H1 (cell line): Measurements from ENCODE around the gene CYBRD1. TPM values are rescaled to one million over a fixed set of nuclear protein-coding genes. Genes with fewer than 3 reads are reported as not detected.

Experiments
- CTCF ChIA-PET: fragments of 300-600 bp; sonication (Branson Sonifier 250); formaldehyde crosslinking; loops from one replicate; lab custom pipeline; 2021; ENCODE audit not compliant: partially characterized antibody; lab: Charles Lee
- POLR2A ChIA-PET: fragments of 300-600 bp; sonication (Branson Sonifier 250); formaldehyde crosslinking; loops from one replicate; lab custom pipeline; 2021; ENCODE audit warnings: inconsistent platforms; ENCODE audit not compliant: partially characterized antibody; lab: Charles Lee
- DNase-seq, 2 experiments: peaks; one replicate each; pipeline versions ENCODE4 v3.0.0 to v3.0.0-alpha.2; 2010 to 2022; ENCODE audit warnings: low spot score in 2 of 2, low read depth in 1 of 2, mixed read lengths in 1 of 2
- FAIRE-seq: peaks from 2 replicates; lab custom pipeline; 2011; peaks lifted over from hg19 to GRCh38; lab: Jason Lieb, UNC
- H2AFZ ChIP-seq: 2 replicates; pipeline ENCODE4 v1.8.1; 2012; ENCODE audit warnings: low read length, inconsistent platforms
- H2AK5ac ChIP-seq: 2 replicates; pipeline ENCODE4 v1.6.1; 2013; ENCODE audit warnings: low read depth, low read length
- H2BK120ac ChIP-seq: replicated peaks from 2 replicates; pipeline ENCODE3; 2013; ENCODE audit warnings: low read depth, low read length, inconsistent platforms
- H2BK12ac ChIP-seq: 2 replicates; pipeline ENCODE4 v1.6.1; 2013; ENCODE audit warnings: low read depth, low read length
- H2BK15ac ChIP-seq: 2 replicates; pipeline ENCODE4 v1.6.1; 2013; ENCODE audit warnings: low read length
- H2BK20ac ChIP-seq: 2 replicates; pipeline ENCODE4 v1.6.1; 2013; ENCODE audit warnings: low read length
- H2BK5ac ChIP-seq: 2 replicates; pipeline ENCODE4 v1.6.1; 2013; ENCODE audit warnings: low read depth, low read length
- H3K14ac ChIP-seq: 2 replicates; pipeline ENCODE4 v1.6.1; 2013; ENCODE audit warnings: inconsistent platforms; ENCODE audit not compliant: insufficient read length
- H3K18ac ChIP-seq: 2 replicates; pipeline ENCODE4 v1.6.1; 2013; ENCODE audit warnings: low read length; ENCODE audit errors: extremely low read depth
- H3K23ac ChIP-seq: 2 replicates; pipeline ENCODE4 v1.6.1; 2013; ENCODE audit warnings: inconsistent platforms; ENCODE audit not compliant: insufficient read length
- H3K23me2 ChIP-seq: 2 replicates; pipeline ENCODE4 v1.6.1; 2013; ENCODE audit warnings: low read depth, low read length
- H3K27ac ChIP-seq: 2 replicates; pipeline ENCODE4 v1.6.1; 2011; ENCODE audit warnings: low read depth, low read length, inconsistent platforms
- H3K27me3 ChIP-seq, 4 experiments: replicated peaks in 1 of 4; 1 replicate in 1 of 4; 2 replicates in 3 of 4; pipeline versions ENCODE4 v1.6.1 to v1.8.1; 2011 to 2013; ENCODE audit warnings: low read length in 3 of 4, mild to moderate bottlenecking in 3 of 4, inconsistent platforms in 2 of 4, mixed read lengths in 2 of 4, moderate library complexity in 1 of 4; ENCODE audit not compliant: control insufficient read depth in 3 of 4, insufficient read depth in 3 of 4; ENCODE audit errors: extremely low read depth in 1 of 4
- H3K36me3 ChIP-seq, 4 experiments: 2 replicates each; pipeline versions ENCODE4 v1.6.1 to v1.8.1; 2011 to 2013; ENCODE audit warnings: mild to moderate bottlenecking in 4 of 4, low read length in 3 of 4, moderate library complexity in 2 of 4, control low read depth in 1 of 4, inconsistent platforms in 1 of 4; ENCODE audit not compliant: insufficient read depth in 4 of 4, control insufficient read depth in 2 of 4
- H3K4ac ChIP-seq: replicated peaks from 2 replicates; pipeline ENCODE3; 2013; ENCODE audit warnings: low read length, low read depth, mixed read lengths, inconsistent platforms; ENCODE audit not compliant: insufficient read length
- H3K4me1 ChIP-seq, 4 experiments: replicated peaks in 1 of 4; 1 replicate in 1 of 4; 2 replicates in 3 of 4; pipeline versions ENCODE4 v1.6.1 to v1.8.1; 2011 to 2013; ENCODE audit warnings: low read length in 3 of 4, inconsistent platforms in 2 of 4, mixed read lengths in 1 of 4; ENCODE audit not compliant: insufficient read depth in 4 of 4, control insufficient read depth in 3 of 4
- H3K4me2 ChIP-seq, 2 experiments: 2 replicates each; pipeline versions ENCODE4 v1.6.1 to v1.8.1; 2011 to 2013; ENCODE audit warnings: low read depth in 2 of 2, low read length in 2 of 2, control low read depth in 1 of 2, inconsistent platforms in 1 of 2, mild to moderate bottlenecking in 1 of 2; ENCODE audit not compliant: insufficient read depth in 1 of 2
- H3K4me3 ChIP-seq, 4 experiments: fragments of 200-600, 300-600 bp in 1 of 4; sonication (generic), shearing (Covaris generic), sonication (Bioruptor Twin) in 1 of 4; 2 replicates each; pipeline versions ENCODE4 v1.5.1 to v1.8.1; 2011 to 2016; ENCODE audit warnings: low read length in 4 of 4, low read depth in 3 of 4, control low read depth in 2 of 4, inconsistent platforms in 2 of 4, mild to moderate bottlenecking in 2 of 4, mixed read lengths in 1 of 4, moderate library complexity in 1 of 4; ENCODE audit not compliant: insufficient read depth in 2 of 4; ENCODE audit errors: extremely low read depth in 1 of 4
- H3K56ac ChIP-seq: replicated peaks from 2 replicates; pipeline ENCODE3; 2013; ENCODE audit warnings: low read depth, mild to moderate bottlenecking, mixed read lengths, low read length, inconsistent platforms; ENCODE audit not compliant: insufficient read length
- H3K79me1 ChIP-seq: 2 replicates; pipeline ENCODE4 v1.6.1; 2013; ENCODE audit warnings: low read depth, low read length, control low read depth
- H3K79me2 ChIP-seq, 2 experiments: 2 replicates each; pipeline versions ENCODE4 v1.6.1 to v1.8.1; 2012 to 2013; ENCODE audit warnings: low read length in 2 of 2, mild to moderate bottlenecking in 2 of 2, inconsistent platforms in 1 of 2; ENCODE audit not compliant: insufficient read depth in 2 of 2, control insufficient read depth in 1 of 2
- H3K9ac ChIP-seq, 4 experiments: replicated peaks in 1 of 4; 1 replicate in 1 of 4; 2 replicates in 3 of 4; pipeline versions ENCODE4 v1.6.1 to v1.8.1; 2011 to 2013; ENCODE audit warnings: low read depth in 3 of 4, low read length in 3 of 4, control low read depth in 2 of 4, mild to moderate bottlenecking in 2 of 4, moderate library complexity in 2 of 4, inconsistent platforms in 1 of 4; ENCODE audit errors: extremely low read depth in 1 of 4
- H3K9me3 ChIP-seq, 2 experiments: 2 replicates each; pipeline versions ENCODE4 v1.6.1 to v1.8.1; 2012 to 2013; ENCODE audit warnings: mild to moderate bottlenecking in 2 of 2, moderate library complexity in 2 of 2, control low read depth in 1 of 2, inconsistent platforms in 1 of 2, low read depth in 1 of 2, low read length in 1 of 2, mixed read lengths in 1 of 2; ENCODE audit not compliant: insufficient read depth in 2 of 2
- H4K20me1 ChIP-seq, 2 experiments: replicated peaks in 1 of 2; 2 replicates each; pipeline versions ENCODE3 to v1.8.1; 2011 to 2013; ENCODE audit warnings: inconsistent platforms in 2 of 2, low read length in 2 of 2, mild to moderate bottlenecking in 1 of 2; ENCODE audit not compliant: insufficient read depth in 2 of 2, control insufficient read depth in 1 of 2
- H4K5ac ChIP-seq: 2 replicates; pipeline ENCODE4 v1.6.1; 2013; ENCODE audit warnings: low read length, low read depth, mixed read lengths, inconsistent platforms; ENCODE audit not compliant: insufficient read length
- H4K8ac ChIP-seq: 2 replicates; pipeline ENCODE4 v1.8.0; 2013; ENCODE audit warnings: mild to moderate bottlenecking, moderate library complexity, low read length, inconsistent platforms; ENCODE audit not compliant: insufficient read depth; ENCODE audit errors: extremely low read depth
- H4K91ac ChIP-seq: replicated peaks from 2 replicates; pipeline ENCODE3; 2013; ENCODE audit warnings: low read length, mixed read lengths, inconsistent platforms; ENCODE audit not compliant: insufficient read length
- WGBS, 2 experiments: shearing (Covaris generic) in 1 of 2; methylation state at CpG; one replicate each; pipeline versions ENCODE4 v1.1.6 to v1.1.7; 2013 to 2015; ENCODE audit warnings: low lambda C conversion rate in 2 of 2, mixed read lengths in 2 of 2, inconsistent platforms in 1 of 2, low coverage in 1 of 2, missing lambda C conversion rate in 1 of 2; ENCODE audit not compliant: insufficient replicate concordance in 2 of 2, insufficient coverage in 1 of 2, insufficient read length in 1 of 2; ENCODE audit errors: extremely low coverage in 1 of 2, missing lambda C conversion rate in 1 of 2; 5-methylcytosine and 5-hydroxymethylcytosine counted together
- polyA plus RNA-seq, 7 experiments: library from polyadenylated mRNA; depleted of rRNA in 3 of 7; stranded (reverse) in 5 of 7; unstranded in 2 of 7; fragments of >200 nt in 5 of 7; fragments of 200-250 nt in 2 of 7; gene quantifications; 1 replicate in 5 of 7; 2 replicates in 1 of 7; 4 replicates in 1 of 7; pipeline versions ENCODE4 v1.2.1 to v1.2.3, GENCODE V29; 2011 to 2013; ENCODE audit warnings: missing spikeins in 2 of 7, mixed read lengths in 2 of 7
- total RNA-seq: library from RNA; stranded (reverse); fragmentation: NEBNext Ultra II Directional; extraction: Animal tissue kit (Norgen Biotek cat#: 25700); gene quantifications from 2 replicates; pipeline ENCODE4 v1.2.1, GENCODE V29; 2021

The CYBRD1 gene
- total and polyA plus RNA-seq, 2 of the 8 experiments (the other 6 are each of a cell fraction or from before 2014, with no cell fraction given) = 10.7 to 12.6 TPM

- Histone ChIP-seq H3K14ac (no peak overlapping the region), H4K5ac (no peak overlapping the region), H3K79me1 (no peaks in the 10 kb centered on the region), H3K4me2 (no peak overlapping the region), H2AK5ac (no peak overlapping the region), H2BK15ac (no peak overlapping the region), H4K20me1 (no peaks in the 10 kb centered on the region), H3K27me3 (no peaks in the 10 kb centered on the region), H2BK20ac (no peak overlapping the region), H4K91ac (no peak overlapping the region), H3K9me3 (no peaks in the 10 kb centered on the region), H3K4me1 (peaks cover 0 to 2% (median 0%) of the 10 kb centered on the region in 4 experiments; a peak in 1 of 7 replicates), H3K79me2 (no peaks in the 10 kb centered on the region), H3K23me2 (no peaks in the 10 kb centered on the region), H2AFZ (no peak overlapping the region), H3K9ac (no peak overlapping the region), H3K4me3 (no peak overlapping the region), H3K36me3 (no peaks in the 10 kb centered on the region), H2BK120ac (no peak overlapping the region), H3K4ac (no peak overlapping the region), H3K56ac (no peak overlapping the region), H2BK5ac (no peak overlapping the region), H2BK12ac (no peak overlapping the region), H3K18ac (no peak overlapping the region), H4K8ac (no peak overlapping the region), H3K23ac (no peak overlapping the region), H3K27ac (no peak overlapping the region)
- FAIRE-seq (no peak), DNase-seq (no peak)
- CTCF ChIA-PET = interaction anchor here (0.9 to 1.7 kb wide), 4 partner anchors 21 to 294 kb away, joined by 3 to 6 read pairs (median 3); no protein-coding TSS in a partner anchor
- 70% methylated on average over 3 of the region's 3 CpGs; no CpG with 5 or more reads in 1 of the 2 experiments for WGBS, 2 experiments
- POLR2A ChIA-PET = no interaction called here
These were observed 45.8 kb downstream of the CYBRD1 start for GRCh38 chr2:171568089-171568488.
